ENCODE results near the gene NARS2.
"Not testable (repeated sequence)": the region's sequence is repeated elsewhere in the genome, so short reads cannot be mapped to it uniquely, and the experiment has no call there.

Gene NARS2

DNA sequence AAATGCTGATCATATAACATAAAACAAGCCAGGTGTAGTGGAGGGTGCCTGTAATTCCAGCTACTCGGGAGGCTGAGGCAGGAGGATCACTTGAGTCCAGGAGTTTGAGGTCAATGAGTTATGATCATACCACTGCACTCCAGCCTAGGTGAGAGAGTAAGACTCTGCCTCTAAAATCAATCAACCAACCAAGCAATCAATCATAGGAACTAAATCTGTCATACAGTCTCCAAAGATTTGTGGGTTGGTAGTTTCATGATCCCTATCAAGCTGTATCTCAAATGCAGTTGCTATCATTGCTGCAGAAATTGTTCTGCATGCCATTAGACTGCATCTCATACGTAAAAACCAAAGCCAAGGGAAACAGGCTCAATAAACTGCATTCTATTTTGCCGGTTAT lies 33.1 kb downstream of the NARS2 start:
- no peak for DNase-seq (ENCODE audit: low spot score)

DNA sequence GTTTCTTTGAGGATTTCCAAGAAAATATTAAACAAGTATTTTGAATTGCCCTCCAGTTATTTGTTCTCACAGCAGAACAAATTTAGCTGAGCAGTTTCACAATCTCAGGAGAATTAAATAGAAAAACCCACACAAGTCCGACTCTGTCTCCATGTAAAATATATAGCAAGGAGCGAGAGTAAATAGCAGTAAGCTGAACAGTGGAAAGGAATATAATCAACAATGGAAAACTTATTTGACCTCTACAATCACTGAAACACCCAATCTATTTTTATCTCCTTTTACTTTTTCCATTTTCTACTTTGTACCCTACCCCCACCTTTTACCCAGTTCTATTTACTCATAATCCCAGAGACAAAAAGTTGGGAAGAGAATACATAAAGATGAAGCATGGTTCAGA lies 34.4 kb downstream of the NARS2 start:
- no peak for DNase-seq (ENCODE audit: low spot score)

DNA sequence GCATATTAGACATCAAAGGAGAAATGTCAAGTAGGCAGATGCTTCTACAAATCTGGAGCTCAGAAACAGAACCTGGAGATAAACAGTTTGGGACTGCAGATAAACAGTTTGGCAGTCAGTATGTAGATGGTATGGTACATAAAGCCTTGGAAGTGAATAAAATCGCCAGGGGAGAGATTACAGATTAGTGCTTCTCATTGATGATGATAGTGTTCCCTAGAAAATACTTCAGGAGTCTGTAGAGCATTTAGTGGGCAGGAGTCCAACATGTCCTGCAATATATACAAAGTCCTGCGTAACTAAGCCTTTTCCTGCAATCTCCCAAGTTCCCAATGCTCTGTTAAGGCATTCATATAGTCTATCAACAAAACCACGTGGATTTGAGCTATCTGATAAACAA lies 35.2 kb downstream of the NARS2 start:
- DNase-seq (ENCODE audit: low spot score), result no peak

DNA sequence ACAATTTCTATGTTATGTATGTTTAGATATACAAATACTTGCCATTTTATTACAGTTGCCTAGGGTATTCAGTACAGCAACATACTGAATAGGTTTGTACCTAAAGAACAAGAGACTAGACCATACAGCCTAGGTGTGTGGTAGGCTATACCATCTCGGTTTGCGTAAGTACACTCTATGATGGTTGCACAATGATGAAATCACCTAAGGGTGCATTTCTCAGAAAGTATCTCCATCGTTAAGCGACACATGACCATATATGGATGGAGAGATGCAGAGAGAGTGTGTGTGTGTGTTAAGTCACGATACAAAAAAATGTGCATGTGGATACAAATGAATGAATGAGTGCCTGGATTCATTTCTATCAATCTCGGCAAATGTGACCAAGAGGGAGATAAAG lies 37.7 kb downstream of the NARS2 start:
- DNase-seq (ENCODE audit: low spot score), result no peak

DNA sequence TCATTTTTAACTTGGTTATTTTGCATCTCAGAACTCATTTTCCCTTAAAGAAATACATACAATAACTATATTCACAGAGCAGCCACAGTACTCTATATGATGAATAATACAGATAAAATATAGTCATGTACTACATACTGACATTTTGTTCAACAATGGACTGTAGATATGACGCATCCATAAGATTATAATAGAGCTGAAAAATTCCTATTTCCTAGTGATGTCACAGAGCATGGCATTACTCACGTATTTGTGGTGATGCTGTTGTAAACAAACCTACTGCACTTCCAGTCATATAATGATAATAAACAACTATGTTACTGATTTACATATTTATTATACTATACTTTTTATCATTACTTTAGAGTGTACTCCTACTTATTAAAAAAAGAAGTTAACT lies 38.7 kb downstream of the NARS2 start:
- no peak for DNase-seq (ENCODE audit: low spot score)

DNA sequence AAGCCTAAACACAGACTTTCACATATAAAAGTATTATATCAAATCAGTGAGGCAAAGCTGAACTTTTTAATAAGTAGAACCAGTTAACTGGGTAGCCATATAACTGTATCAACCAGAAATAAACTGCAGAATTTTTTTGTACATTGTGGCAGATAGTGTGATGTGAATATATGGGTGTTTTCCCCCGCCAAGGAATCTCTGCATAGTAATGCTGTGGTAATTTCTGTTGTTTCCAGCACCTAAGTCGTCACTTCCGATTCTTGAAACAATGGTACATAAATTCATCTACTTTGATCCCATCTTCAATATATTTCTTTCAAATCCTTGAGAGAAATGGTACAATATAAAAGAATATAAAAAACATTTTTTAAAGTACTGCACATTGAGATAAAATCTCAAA lies 39.6 kb downstream of the NARS2 start:
- DNase-seq (ENCODE audit: low spot score), result peak; percentile 12

DNA sequence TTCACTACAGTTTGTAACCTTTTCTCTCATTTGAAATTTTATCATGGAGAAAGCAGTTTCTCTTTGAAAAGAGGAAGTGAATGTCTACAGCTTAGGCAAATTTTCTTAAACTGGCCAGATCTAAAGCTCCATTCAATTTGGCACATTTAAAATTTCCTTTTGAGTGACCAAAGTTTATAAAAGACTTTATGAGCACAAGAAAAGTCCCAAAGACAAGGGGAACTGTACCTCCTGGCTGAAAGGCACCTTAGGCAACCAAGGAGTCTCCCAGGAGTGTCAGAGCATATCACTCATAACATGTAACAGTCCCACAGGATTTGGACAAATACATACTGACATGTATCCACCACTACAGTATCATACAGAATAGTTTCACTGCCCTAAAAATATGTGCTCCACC lies 41.3 kb downstream of the NARS2 start:
- DNase-seq (ENCODE audit: low spot score), result peak; percentile 38

DNA sequence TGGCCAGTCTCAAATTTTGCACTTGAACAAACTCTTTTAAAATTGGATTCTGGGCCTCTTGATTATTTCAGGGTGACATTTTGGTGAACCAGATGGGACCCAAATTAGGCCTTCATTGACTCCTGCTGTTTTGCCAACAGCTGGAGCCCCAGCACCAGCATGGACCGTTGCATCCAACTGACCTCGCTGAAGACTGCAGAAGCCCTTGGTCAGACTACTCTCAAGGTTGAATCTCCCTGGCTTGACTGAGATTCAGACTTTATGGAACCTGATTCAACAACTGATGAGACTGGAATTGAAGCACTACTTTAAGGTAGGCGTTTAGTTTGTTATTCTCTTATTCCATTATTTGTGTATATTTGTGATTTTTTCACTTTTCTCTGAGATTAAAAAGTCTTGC lies 41.7 kb downstream of the NARS2 start:
- peak; percentile 5 for DNase-seq (ENCODE audit: low spot score)

DNA sequence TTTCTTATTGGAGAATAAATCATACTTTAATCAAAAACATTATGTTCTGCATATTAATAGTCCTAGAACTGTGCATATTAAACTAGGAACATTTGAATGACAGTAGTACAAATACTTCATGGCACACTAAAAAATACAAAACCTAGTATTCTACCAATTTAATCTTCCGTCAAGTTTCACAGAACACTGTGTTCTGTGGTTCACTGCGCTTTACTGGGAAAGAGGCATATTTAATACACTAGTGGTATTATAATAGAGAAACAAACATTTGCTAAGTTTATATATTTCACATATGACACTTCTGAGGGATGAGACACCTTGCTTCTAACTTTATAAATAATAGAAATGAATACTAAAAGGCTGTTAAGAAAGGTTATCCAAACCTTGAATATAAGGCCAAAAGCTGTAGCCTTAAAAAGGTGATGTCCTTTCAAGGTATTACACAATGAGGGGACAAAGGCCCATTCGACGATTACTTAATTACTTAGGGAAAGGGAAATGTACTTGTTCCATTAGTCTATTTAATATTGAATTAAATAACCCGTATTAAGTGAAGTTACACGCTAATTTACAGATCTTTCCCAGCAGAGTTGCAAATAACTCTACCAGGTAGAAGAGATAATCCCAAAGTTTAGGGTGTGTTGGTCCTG lies 48.0 kb downstream of the NARS2 start:
- no peak for DNase-seq (ENCODE audit: low spot score)

DNA sequence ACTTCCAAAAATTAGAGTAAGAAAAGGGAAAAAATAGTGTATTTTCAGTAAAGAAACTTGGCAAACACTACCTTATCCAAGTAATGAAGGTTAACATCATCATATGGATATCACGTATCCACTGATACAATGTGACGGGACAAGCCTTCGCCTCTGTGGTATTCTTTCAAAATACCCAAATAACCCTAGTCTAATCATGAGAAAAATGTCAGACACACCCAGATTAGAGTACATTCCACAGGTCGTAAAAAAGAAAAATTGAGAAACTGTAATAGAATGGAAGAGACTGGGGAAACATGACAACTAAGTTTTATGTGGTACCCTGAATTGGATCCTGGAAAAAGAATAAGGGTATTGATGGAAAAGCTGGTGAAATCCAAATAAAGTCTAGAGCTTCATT lies 48.9 kb downstream of the NARS2 start:
- DNase-seq (ENCODE audit: low spot score), result no peak

DNA sequence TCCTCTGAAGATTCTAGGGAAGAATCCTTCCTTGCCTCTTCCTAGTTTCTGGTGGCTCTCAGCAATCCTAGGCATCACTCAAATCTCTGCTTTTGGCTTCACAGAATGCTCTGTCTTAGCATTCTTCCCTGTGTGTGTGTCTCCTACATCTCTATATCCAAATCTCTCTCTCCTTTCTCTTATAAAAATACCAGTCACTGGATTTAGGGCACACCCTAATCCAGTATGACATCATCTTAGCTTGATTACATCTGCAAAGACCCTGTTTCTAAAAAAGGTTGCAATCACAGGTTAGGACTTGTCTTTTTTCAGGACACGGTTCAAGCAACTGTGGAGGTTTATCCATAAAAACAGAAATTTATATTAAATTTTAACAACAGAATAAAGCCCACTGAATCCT lies 54.4 kb downstream of the NARS2 start:
- no peak for DNase-seq (ENCODE audit: low spot score)

DNA sequence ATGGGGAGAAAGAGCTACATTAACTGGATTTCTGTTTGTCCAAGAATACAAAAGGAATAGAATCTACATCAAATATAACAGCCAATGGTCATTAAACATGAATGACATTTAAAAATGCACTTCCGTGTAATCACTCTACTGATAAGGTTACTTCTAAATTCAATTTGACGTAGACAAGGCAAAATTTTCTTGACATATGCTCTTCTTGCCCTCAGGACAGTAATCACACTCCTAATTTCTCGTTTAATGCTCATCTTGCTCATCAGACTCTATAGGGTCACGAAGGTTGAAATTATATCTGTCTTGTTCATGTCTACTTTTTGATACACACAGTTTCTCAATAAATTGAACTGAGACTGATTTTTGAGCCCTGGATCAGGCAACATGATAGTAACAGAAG lies 58.4 kb downstream of the NARS2 start:
- DNase-seq (ENCODE audit: low spot score), result no peak

DNA sequence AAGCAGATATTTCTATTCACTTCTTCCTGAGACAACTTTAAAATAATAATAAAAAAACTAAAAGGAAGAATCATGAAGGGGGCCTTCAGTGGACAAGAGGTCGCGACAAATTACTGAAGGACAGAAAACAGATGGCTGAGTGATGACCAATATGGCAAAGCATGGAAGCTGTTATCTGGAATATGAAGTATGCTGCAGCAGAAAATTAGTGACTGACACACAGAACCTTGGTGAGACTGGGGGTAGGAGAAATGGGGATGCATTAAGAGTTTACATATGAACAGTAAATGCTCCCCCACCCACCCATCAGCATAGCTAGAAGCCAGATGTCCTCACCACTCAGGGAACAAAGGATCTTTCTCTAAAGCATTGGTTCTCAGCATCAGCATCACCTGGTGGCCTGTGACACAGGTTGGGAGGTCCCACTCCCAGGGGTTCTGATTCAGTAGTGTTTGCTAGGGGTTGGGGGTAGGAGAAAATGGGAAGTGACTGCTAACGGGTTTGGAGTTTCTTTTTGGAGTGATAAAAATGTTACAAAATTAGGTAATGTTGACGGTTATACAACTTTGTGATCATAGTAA lies 59.7 kb downstream of the NARS2 start:
- DNase-seq (ENCODE audit: low spot score), result no peak

DNA sequence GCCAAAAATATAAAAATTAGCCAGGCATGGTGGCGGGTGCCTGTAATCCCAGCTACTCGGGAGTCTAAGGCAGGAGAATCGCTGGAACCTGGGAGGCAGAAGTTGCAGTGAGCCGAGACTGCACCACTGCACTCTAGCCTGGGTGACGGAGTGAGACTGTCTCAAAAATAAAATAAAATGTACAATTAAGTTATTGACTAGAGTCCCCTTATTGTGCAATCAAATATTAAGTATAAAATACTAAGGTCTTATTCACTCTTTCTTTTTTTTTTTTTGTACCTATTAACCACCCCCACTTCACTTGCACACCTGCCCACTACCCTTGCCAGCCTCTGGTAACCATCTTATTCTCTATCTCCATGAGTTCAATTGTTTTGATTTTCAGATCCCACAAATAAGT lies 61.6 kb downstream of the NARS2 start:
- DNase-seq (ENCODE audit: low spot score), result not testable (repeated sequence)

DNA sequence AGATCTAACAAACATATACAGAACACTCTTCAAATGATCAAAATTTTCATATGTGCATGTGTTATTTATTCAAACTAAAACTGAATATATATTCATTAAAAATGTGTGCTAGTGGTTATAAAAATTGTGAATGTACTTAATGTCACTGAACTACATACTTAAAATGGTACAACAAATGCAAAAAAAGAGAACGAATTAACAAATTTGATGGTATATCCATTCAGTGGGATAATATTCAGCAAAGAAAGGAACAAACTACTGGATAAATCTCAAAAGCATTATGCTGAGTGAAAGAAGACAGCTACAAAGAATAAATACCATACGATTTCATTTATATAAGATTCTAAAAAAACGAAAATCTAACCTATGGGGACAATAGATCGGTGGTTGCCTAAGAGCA lies 64.1 kb downstream of the NARS2 start:
- no peak for DNase-seq (ENCODE audit: low spot score)

DNA sequence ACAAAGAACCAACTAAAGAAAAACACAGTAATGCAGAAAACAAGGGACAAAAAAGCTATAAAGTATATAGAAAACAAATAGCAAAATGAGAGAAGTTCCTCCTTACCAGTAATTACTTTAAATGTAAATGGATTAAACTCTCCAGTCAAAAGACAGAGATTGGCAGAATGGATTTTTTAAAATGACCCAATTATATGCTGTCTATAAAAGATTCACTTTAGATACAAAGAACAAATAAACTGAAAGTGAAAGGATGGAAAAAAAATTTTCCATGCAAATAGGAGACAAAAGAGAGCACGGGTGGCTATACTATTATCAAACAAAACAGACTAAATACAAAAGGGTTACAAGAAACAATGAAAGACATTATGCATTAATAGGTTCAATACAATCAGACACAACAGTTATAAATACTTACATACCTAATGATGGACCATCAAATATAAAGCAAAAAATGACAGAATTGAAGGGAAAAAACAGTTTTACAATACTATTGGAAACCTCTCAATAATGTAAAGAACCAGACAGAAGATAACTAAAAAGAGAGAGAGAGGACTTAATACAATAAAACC lies 64.6 kb downstream of the NARS2 start:
- DNase-seq (ENCODE audit: low spot score), result no peak

DNA sequence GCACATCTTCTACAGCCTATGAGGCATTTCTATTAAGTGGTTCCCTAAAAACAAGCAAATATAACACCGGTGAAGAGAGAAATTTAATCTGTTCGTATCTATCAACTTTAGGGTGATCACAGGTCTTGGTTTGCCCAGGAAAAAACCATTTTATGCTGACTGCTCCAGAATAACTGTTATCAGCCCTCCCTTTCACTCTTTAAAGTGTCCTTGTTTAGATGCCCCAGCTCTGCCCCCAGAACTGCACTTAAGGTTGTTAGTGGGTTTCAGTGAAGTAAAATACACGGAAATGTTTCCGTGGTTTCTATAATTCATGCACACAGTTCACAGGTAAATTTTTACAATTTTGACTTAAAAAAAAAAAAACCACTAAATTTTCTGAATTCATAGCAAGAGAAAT lies 70.0 kb downstream of the NARS2 start:
- DNase-seq (ENCODE audit: low spot score), result no peak

DNA sequence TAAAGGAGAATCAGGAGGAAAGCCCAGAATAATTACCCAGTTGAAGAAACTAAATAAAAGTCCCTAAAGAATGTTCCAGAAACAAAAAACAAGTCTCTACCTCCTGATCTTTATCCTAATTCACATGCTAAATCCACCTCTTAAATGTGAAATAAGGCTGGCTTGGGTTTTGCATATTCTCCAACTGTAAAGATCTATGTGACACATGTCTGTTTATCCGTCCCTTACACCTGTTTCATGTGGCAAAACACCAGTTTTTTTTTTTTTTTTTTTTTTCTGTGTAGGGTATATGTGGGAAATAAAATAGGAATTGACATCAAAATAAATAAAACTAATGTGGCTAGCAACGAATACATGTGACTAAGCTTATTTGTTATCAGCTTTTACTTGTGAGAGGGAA lies 70.5 kb downstream of the NARS2 start:
- DNase-seq (ENCODE audit: low spot score), result no peak

DNA sequence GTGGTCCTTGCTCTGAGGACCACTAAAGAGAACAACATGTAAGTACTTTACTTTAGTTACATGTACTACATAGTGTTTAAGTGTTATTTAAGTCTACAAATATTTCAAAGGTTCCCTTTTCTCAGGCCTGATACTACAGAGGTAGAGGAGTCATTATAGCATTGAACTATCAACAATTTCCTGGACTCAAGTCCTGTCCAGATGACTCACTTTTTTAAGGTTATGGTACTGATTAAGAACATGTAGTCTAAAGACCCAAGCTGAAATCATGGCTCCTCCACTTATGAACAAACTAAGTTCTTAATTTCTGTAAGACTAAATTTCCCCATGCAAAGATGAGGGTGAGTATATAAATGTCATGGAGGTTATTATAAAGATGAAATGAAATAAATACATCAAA lies 74.7 kb downstream of the NARS2 start:
- DNase-seq (ENCODE audit: low spot score), result no peak

DNA sequence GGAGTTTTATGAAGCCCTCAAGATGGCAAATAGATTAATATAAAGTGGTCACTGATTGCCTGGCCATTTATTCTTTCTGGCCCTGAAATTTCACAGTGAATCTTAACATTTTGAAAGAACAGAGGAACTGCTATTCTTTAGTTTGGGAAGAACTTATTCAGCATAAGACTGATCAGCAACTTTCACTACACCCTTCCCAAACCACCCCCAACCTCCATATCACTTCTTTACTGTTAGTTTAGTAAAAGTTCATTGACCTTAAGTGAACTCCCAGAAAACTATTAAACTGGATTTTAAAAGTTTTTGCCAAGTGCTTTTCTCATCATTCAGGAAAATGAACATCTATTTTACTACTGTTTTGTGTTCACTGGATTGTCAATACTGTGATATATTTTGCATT lies 77.4 kb downstream of the NARS2 start:
- DNase-seq (ENCODE audit: low spot score), result no peak

DNA sequence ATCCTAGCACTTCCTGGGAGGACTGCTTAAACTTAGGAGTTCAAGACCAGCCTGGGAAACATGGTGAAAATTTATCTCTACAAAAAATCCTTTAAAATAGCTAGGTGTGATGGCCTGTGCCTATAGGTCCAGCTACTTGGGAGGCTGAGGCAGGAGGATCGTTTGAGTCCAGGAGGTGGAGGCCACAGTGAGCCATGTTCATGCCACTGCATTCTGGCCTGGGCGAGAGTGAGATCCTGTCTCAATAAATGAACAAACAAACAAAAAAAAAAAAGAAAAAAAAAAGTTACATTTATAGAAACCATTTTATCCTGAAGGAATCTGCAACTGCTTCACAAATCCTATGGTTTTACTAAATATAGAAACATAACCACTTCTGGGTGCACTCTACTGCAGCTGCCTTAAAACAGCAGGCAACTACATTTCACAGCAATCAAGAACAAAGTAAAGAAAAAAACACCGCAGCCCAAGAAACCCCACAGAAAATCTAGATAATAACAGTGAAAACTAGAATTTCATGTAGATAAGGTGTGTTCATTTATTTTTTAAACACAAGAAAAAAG lies 81.2 kb downstream of the NARS2 start:
- no peak for DNase-seq (ENCODE audit: low spot score)

DNA sequence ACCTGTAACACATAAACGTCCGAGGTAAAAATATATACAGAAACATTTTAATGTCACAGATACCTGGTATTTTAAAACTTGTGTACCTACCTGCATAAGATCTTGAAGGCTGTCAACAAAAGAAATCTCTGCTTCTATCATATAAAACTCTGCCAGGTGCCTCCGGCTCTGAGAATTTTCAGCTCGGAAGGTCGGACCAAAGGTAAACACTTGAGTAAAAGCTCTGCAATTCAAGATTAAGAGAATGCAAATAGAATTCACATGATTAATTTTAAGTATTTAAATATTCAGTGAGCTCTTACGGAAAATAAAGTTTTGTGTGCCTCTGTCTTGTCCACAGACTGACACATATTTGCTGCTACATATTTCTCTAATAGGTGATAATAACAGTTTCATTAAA lies 81.7 kb downstream of the NARS2 start:
- DNase-seq (ENCODE audit: low spot score), result no peak

DNA sequence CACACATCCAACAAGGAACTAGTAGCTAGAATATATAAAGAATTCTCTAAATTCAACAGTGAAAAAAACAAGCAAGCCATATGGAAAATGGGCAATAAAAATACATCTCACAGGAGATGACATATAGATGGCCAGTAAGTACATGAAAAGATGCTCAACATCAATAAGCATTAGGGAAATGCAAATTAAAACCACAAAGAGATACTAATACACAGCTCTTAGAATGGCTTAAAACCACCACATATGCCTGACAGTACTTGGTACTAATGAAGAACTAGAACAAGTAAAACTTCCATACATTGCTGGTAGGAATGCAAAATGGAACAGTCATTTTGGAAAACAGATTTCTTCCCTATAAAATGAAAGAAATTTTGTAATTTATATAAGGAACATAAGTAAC lies 85.5 kb downstream of the NARS2 start:
- no peak for DNase-seq (ENCODE audit: low spot score)

DNA sequence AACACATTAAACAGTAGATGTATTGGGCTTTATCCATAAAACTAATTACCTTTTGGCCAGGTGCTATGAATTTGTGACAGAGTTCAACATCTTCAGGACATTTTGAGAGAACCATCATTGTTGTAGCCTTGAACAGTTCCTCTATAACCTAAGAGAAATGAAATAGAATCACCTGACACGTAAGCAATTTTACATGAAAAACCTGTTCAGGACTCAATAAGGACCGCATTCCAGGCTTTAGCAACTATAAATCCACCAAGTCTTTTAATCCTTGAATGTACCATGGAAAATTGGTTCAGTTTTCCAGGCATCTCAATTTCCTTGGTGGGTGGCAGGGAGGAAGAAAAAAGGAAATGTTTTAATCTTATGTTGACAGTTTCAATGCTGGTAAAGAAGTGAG lies 96.1 kb downstream of the NARS2 start:
- DNase-seq (ENCODE audit: low spot score), result no peak
